ENCODE data around the gene WDR4. TPM values are rescaled to one million over a fixed set of nuclear protein-coding genes. Genes with fewer than 3 reads are reported as not detected.
"Not testable (repeated sequence)": the region's sequence is repeated elsewhere in the genome, so short reads cannot be mapped to it uniquely, and the experiment has no call there.

The WDR4 gene
- total and polyA plus RNA-seq, 5 donors from 2014 or later = 5.7 to 18.4 (median 7.8) TPM

- no peaks in the 10 kb centered on the region for H3K36me3 ChIP-seq (ENCODE audit: control insufficient read depth, insufficient read depth, low read length)
- H3K4me1 Mint-ChIP-seq = peaks cover 0 to 39% (median 23%) of the 10 kb centered on the region in 4 donors
Observed at GRCh38 chr21:42834726-42835191, 44.6 kb downstream of the WDR4 start.

GRCh38 chr21:42833859-42834725 lies 45.2 kb downstream of the WDR4 start:
- H3K4me3 Mint-ChIP-seq = no peak overlapping the region
- Histone ChIP-seq H3K4me1 (ENCODE audit: control insufficient read depth, insufficient read depth, low read length, poor library complexity, severe bottlenecking) (peaks cover 31% of the 10 kb centered on the region), H3K27ac (ENCODE audit: insufficient read depth, low read length, poor library complexity, severe bottlenecking) (no peak overlapping the region), H3K36me3 (ENCODE audit: control insufficient read depth, insufficient read depth, low read length) (no peaks in the 10 kb centered on the region), H3K27me3 (ENCODE audit: control insufficient read depth, insufficient read depth, low read length) (no peaks in the 10 kb centered on the region), H3K4me3 (ENCODE audit: low read depth, low read length) (no peak overlapping the region), H3K9me3 (ENCODE audit: control insufficient read depth in 2 of 2, low read length in 2 of 2) (no peaks in the 10 kb centered on the region)
- ATAC-seq (ENCODE audit: low read depth in 2 of 2) (no peak), DNase-seq (no peak)
- peak overlapping the region in 1 of 3 donors; percentile 85 for H3K27ac Mint-ChIP-seq
- no peaks in the 10 kb centered on the region for H3K9me3 Mint-ChIP-seq
- H3K27me3 Mint-ChIP-seq = peaks cover 10% of the 10 kb centered on the region
- H3K36me3 Mint-ChIP-seq = peaks cover 6% of the 10 kb centered on the region
- peaks cover 0 to 40% (median 23%) of the 10 kb centered on the region in 4 donors for H3K4me1 Mint-ChIP-seq

More at GRCh38 chr21:42834726-42835191, 44.6 kb downstream of the WDR4 start:
- DNase-seq = no peak
- ATAC-seq (ENCODE audit: low read depth in 2 of 2) = no peak
- Mint-ChIP-seq H3K27me3 (peaks cover 10% of the 10 kb centered on the region), H3K27ac (no peak overlapping the region), H3K36me3 (peaks cover 6% of the 10 kb centered on the region), H3K9me3 (no peaks in the 10 kb centered on the region), H3K4me3 (no peak overlapping the region)
- no peaks in the 10 kb centered on the region for H3K27me3 ChIP-seq (ENCODE audit: control insufficient read depth, insufficient read depth, low read length)
- no peak overlapping the region for H3K4me3 ChIP-seq (ENCODE audit: low read depth, low read length)
- no peaks in the 10 kb centered on the region for H3K9me3 ChIP-seq (ENCODE audit: control insufficient read depth in 2 of 2, low read length in 2 of 2)
- H3K27ac ChIP-seq (ENCODE audit: insufficient read depth, low read length, poor library complexity, severe bottlenecking) = no peak overlapping the region
- H3K4me1 ChIP-seq (ENCODE audit: control insufficient read depth, insufficient read depth, low read length, poor library complexity, severe bottlenecking) = peaks cover 31% of the 10 kb centered on the region

- Mint-ChIP-seq H3K9me3 (no peaks in the 10 kb centered on the region), H3K4me3 (peak overlapping the region; percentile 14 to 85 (median 54)), H3K27me3 (peaks cover 12% of the 10 kb centered on the region), H3K36me3 (peaks cover 6% of the 10 kb centered on the region), H3K27ac (peak overlapping the region; percentile 70 to 86 (median 85)), H3K4me1 (peaks cover 0 to 38% (median 23%) of the 10 kb centered on the region in 4 donors)
- H3K4me1 ChIP-seq (ENCODE audit: control insufficient read depth, insufficient read depth, low read length, poor library complexity, severe bottlenecking) = peaks cover 31% of the 10 kb centered on the region
- DNase-seq = peak; percentile 14 to 79 (median 50)
- ATAC-seq (ENCODE audit: low read depth in 2 of 2) = peak; percentile 70 to 77
- H3K36me3 ChIP-seq (ENCODE audit: control insufficient read depth, insufficient read depth, low read length) = no peaks in the 10 kb centered on the region
- H3K9me3 ChIP-seq (ENCODE audit: control insufficient read depth in 2 of 2, low read length in 2 of 2) = no peaks in the 10 kb centered on the region
- H3K4me3 ChIP-seq (ENCODE audit: low read depth, low read length) = no peak overlapping the region
- H3K27me3 ChIP-seq (ENCODE audit: control insufficient read depth, insufficient read depth, low read length) = no peaks in the 10 kb centered on the region
- no peak overlapping the region for H3K27ac ChIP-seq (ENCODE audit: insufficient read depth, low read length, poor library complexity, severe bottlenecking)
Observed at GRCh38 chr21:42833439-42833815, 45.9 kb downstream of the WDR4 start.

GRCh38 chr21:42832321-42832630 lies 47.1 kb downstream of the WDR4 start:
- peak overlapping the region in 3 of 4 donors; percentile 68 to 85 (median 77) for H3K4me3 Mint-ChIP-seq
- not testable (repeated sequence) for ATAC-seq (ENCODE audit: low read depth in 2 of 2); H3K9me3 Mint-ChIP-seq

GRCh38 chr21:42830456-42831455 lies 48.6 kb downstream of the WDR4 start:
- Histone ChIP-seq H3K27ac (ENCODE audit: insufficient read depth, low read length, poor library complexity, severe bottlenecking) (no peak overlapping the region), H3K4me3 (ENCODE audit: low read depth, low read length) (no peak overlapping the region), H3K9me3 (ENCODE audit: control insufficient read depth in 2 of 2, low read length in 2 of 2) (no peaks in the 10 kb centered on the region), H3K27me3 (ENCODE audit: control insufficient read depth, insufficient read depth, low read length) (peaks cover 2% of the 10 kb centered on the region), H3K4me1 (ENCODE audit: control insufficient read depth, insufficient read depth, low read length, poor library complexity, severe bottlenecking) (peaks cover 31% of the 10 kb centered on the region), H3K36me3 (ENCODE audit: control insufficient read depth, insufficient read depth, low read length) (no peaks in the 10 kb centered on the region)
- Mint-ChIP-seq H3K9me3 (peaks cover 0 to 2% (median 0%) of the 10 kb centered on the region in 7 donors), H3K4me1 (peaks cover 0 to 36% (median 23%) of the 10 kb centered on the region in 4 donors), H3K27ac (peak overlapping the region in 2 of 3 donors; percentile 58 to 71), H3K27me3 (peaks cover 23% of the 10 kb centered on the region), H3K4me3 (peak overlapping the region in 3 of 4 donors; percentile 15 to 78 (median 41)), H3K36me3 (no peaks in the 10 kb centered on the region)
- DNase-seq (peak in 1 of 3 donors; percentile 48), ATAC-seq (ENCODE audit: low read depth in 2 of 2) (no peak)

More at GRCh38 chr21:42832321-42832630, 47.1 kb downstream of the WDR4 start:
- not testable (repeated sequence) for H3K27me3 ChIP-seq (ENCODE audit: control insufficient read depth, insufficient read depth, low read length); H3K27ac ChIP-seq (ENCODE audit: insufficient read depth, low read length, poor library complexity, severe bottlenecking); DNase-seq; H3K36me3 Mint-ChIP-seq; H3K36me3 ChIP-seq (ENCODE audit: control insufficient read depth, insufficient read depth, low read length); H3K9me3 ChIP-seq (ENCODE audit: control insufficient read depth in 2 of 2, low read length in 2 of 2); H3K4me3 ChIP-seq (ENCODE audit: low read depth, low read length)
- peaks cover 31% of the 10 kb centered on the region for H3K4me1 ChIP-seq (ENCODE audit: control insufficient read depth, insufficient read depth, low read length, poor library complexity, severe bottlenecking)
- Mint-ChIP-seq H3K27ac (peak overlapping the region; percentile 63 to 85 (median 70)), H3K27me3 (peaks cover 23% of the 10 kb centered on the region), H3K4me1 (peaks cover 0 to 38% (median 23%) of the 10 kb centered on the region in 4 donors)

- Mint-ChIP-seq H3K27ac (no peak overlapping the region), H3K27me3 (peaks cover 23% of the 10 kb centered on the region), H3K4me3 (no peak overlapping the region), H3K36me3 (no peaks in the 10 kb centered on the region), H3K9me3 (peaks cover 0 to 2% (median 0%) of the 10 kb centered on the region in 7 donors), H3K4me1 (peaks cover 0 to 38% (median 23%) of the 10 kb centered on the region in 4 donors)
- Histone ChIP-seq H3K36me3 (ENCODE audit: control insufficient read depth, insufficient read depth, low read length) (no peaks in the 10 kb centered on the region), H3K4me3 (ENCODE audit: low read depth, low read length) (no peak overlapping the region), H3K9me3 (ENCODE audit: control insufficient read depth in 2 of 2, low read length in 2 of 2) (no peaks in the 10 kb centered on the region), H3K27ac (ENCODE audit: insufficient read depth, low read length, poor library complexity, severe bottlenecking) (no peak overlapping the region), H3K4me1 (ENCODE audit: control insufficient read depth, insufficient read depth, low read length, poor library complexity, severe bottlenecking) (peaks cover 31% of the 10 kb centered on the region), H3K27me3 (ENCODE audit: control insufficient read depth, insufficient read depth, low read length) (peaks cover 3% of the 10 kb centered on the region)
- ATAC-seq (ENCODE audit: low read depth in 2 of 2) (no peak), DNase-seq (no peak)
Observed at GRCh38 chr21:42829954-42830353, 49.4 kb downstream of the WDR4 start.

- H3K4me1 Mint-ChIP-seq = peaks cover 0 to 38% (median 23%) of the 10 kb centered on the region in 4 donors
- H3K36me3 Mint-ChIP-seq = no peaks in the 10 kb centered on the region
- no peak overlapping the region for H3K27ac ChIP-seq (ENCODE audit: insufficient read depth, low read length, poor library complexity, severe bottlenecking)
- DNase-seq (no peak), ATAC-seq (ENCODE audit: low read depth in 2 of 2) (no peak)
- H3K4me1 ChIP-seq (ENCODE audit: control insufficient read depth, insufficient read depth, low read length, poor library complexity, severe bottlenecking) = peaks cover 31% of the 10 kb centered on the region
- H3K27ac Mint-ChIP-seq = no peak overlapping the region
- no peak overlapping the region for H3K4me3 Mint-ChIP-seq
- H3K36me3 ChIP-seq (ENCODE audit: control insufficient read depth, insufficient read depth, low read length) = no peaks in the 10 kb centered on the region
- peaks cover 0 to 2% (median 0%) of the 10 kb centered on the region in 7 donors for H3K9me3 Mint-ChIP-seq
- peaks cover 23% of the 10 kb centered on the region for H3K27me3 Mint-ChIP-seq
- H3K27me3 ChIP-seq (ENCODE audit: control insufficient read depth, insufficient read depth, low read length) = peaks cover 3% of the 10 kb centered on the region
- no peak overlapping the region for H3K4me3 ChIP-seq (ENCODE audit: low read depth, low read length)
- no peaks in the 10 kb centered on the region for H3K9me3 ChIP-seq (ENCODE audit: control insufficient read depth in 2 of 2, low read length in 2 of 2)
Observed at GRCh38 chr21:42829417-42829816, 49.9 kb downstream of the WDR4 start.
